Activated CD4-positive, alpha-beta T cell treated with anti-CD3 and anti-CD28 coated beads for 48 hours (primary cell): ENCODE data around the gene ZNF500.

Experiments used
- DNase-seq: peaks from one replicate; pipeline ENCODE4 v3.0.0-alpha.2; 2020

The ZNF500 gene

GRCh38 chr16:4766875-4767628 is at the start of gene ZNF500:
ZNF500 (minus strand) TSS chr16:4767162; CDS start chr16:4765978, 1,184 bp downstream.
- DNase-seq: peak; percentile 98

- DNase-seq: no peak
Measured at GRCh38 chr16:4814542-4815173, 47.7 kb upstream of the ZNF500 start.

GRCh38 chr16:4814046-4814445 is 47.1 kb upstream of the ZNF500 start:
- DNase-seq: no peak

- DNase-seq: no peak
Measured at GRCh38 chr16:4813251-4814003, 46.5 kb upstream of the ZNF500 start.

- no peak for DNase-seq
Measured at GRCh38 chr16:4811773-4812172, 44.8 kb upstream of the ZNF500 start.

- DNase-seq: no peak
Measured at GRCh38 chr16:4811242-4811641, 44.3 kb upstream of the ZNF500 start.

- no peak for DNase-seq
Measured at GRCh38 chr16:4806280-4806679, 39.3 kb upstream of the ZNF500 start.

- DNase-seq: no peak
Measured at GRCh38 chr16:4805231-4805630, 38.3 kb upstream of the ZNF500 start.

GRCh38 chr16:4803898-4804762 is 37.2 kb upstream of the ZNF500 start:
- no peak for DNase-seq

GRCh38 chr16:4803401-4803844 is 36.5 kb upstream of the ZNF500 start:
- DNase-seq: no peak

GRCh38 chr16:4802659-4803287 is 35.8 kb upstream of the ZNF500 start:
- DNase-seq: peak; percentile 90

GRCh38 chr16:4801962-4802658 is 35.1 kb upstream of the ZNF500 start, which contains the start of gene ROGDI:
ROGDI (minus strand) TSS chr16:4802633; CDS start chr16:4802571, 62 bp downstream.
- DNase-seq: peak; percentile 80

- DNase-seq: no peak
Measured at GRCh38 chr16:4801051-4801961, 34.3 kb upstream of the ZNF500 start.

- DNase-seq: no peak
Measured at GRCh38 chr16:4800290-4801041, 33.5 kb upstream of the ZNF500 start.

GRCh38 chr16:4799171-4799855 is 32.4 kb upstream of the ZNF500 start:
- DNase-seq: no peak

- DNase-seq: no peak
Measured at GRCh38 chr16:4798456-4798855, 31.5 kb upstream of the ZNF500 start.

- no peak for DNase-seq
Measured at GRCh38 chr16:4797805-4798252, 30.9 kb upstream of the ZNF500 start.

GRCh38 chr16:4796982-4797804 is 30.2 kb upstream of the ZNF500 start:
- no peak for DNase-seq
